GM19395 (cell line): ENCODE measurements around the gene SRGAP3.

Source experiments
- ATAC-seq: cut with Tn5 transposase; IDR thresholded peaks from one replicate; pipeline ENCODE4 v1.9.1; 2021; ENCODE audit warnings: mild to moderate bottlenecking, moderate library complexity; ENCODE audit not compliant: unreplicated experiment

The SRGAP3 gene

DNA sequence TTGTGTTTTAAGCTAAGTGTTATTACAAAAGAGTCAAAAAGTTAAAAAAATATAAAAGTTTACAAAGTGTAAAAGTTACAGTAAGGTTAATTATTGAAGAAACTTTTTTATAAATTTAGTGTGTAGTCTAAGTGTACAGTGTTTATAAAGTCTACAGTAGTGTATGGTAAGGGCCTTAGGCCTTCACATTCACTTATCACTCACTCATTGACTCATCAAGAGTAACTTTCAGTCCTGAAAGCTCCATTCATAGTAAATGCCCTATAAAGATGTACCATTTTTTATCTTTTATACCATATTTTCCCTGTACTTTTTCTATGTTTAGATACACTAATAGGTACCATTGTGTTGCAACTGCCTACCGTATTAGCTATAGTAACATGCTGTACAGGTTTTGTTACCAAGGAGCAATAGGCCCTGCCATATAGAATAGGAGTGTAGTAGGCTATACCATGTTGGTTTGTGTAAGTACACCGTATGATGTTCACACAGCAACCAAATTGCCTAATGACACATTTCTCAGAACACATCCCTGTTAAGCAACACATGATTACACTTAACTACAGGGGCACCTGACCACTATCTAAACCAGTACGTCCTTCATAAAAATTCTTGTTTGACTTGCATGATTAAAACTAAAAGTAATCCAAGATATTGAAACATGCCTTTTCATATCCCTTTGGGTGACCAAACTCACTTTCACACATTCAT, 303.4 kb downstream of the SRGAP3 start:
- ATAC-seq = no peak

DNA sequence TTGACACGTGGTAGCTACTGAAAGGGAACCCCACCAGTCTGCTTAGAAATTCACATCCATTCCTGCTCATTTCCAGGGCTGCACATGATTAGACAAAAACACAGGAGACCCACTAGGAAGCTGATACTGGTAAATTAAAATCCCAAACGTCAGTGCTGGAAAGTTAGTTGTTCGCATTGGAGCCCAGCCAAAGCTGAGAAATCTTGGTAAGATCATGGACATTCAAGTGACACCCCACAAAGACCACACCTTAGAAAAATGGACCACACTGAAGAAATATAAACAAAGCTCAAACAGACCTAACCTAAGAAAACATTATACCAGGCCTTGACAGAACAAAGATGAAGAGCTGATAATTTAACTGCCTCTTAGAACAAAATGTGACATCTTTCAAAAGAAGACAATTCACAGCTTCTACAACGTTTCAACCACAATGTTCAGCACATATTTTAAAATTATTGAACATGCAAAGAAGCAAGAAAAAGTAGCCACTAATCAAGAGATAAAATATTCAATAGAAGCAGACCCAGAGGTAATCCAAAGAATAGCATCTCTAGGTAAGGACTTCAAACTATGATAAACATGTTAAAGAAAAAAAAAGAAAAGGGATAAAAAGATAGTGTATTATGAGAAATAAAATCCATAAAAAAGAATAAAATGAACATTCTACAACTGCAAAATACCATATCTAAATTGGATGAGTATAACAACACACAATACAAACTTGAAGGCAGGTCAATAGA, 306.5 kb downstream of the SRGAP3 start:
- ATAC-seq = no peak

DNA sequence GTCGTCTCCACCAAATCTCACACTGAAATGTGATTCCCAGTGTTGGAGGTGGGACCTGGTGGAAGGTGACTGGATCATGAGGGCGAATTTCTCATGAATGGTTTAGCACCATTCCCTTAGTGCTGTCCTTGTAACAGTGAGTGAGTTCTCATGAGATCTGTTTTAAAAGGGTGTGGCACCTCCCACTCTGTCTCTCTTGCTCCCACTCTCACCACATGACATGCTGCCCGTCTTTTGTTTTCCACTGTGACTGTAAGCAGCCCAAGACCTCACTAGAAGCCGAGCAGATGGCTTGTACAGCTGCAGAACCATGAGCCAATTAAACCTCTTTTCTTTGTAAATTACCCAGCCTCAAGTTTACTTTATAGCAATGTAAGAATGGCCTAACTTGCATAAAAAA, 307.3 kb downstream of the SRGAP3 start:
- no peak for ATAC-seq

DNA sequence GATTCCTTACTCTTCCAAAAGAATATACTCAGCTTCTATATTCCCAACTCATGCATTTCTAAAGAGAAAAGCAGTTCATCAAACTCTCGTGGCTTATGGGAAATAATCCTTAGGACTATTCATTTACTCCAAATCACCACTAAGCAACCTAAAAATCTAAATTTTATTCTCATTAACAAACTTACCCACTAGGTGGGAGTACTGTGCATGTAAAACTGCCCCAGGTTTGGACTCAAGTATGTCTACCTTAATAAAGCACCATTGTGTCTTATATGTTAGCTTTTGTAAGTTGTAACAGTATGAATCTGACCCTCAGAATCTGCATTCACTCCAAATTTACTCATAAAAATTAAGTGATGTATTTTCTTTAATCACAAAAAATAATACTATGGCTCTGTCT, 311.4 kb downstream of the SRGAP3 start:
- peak; percentile 70 for ATAC-seq

DNA sequence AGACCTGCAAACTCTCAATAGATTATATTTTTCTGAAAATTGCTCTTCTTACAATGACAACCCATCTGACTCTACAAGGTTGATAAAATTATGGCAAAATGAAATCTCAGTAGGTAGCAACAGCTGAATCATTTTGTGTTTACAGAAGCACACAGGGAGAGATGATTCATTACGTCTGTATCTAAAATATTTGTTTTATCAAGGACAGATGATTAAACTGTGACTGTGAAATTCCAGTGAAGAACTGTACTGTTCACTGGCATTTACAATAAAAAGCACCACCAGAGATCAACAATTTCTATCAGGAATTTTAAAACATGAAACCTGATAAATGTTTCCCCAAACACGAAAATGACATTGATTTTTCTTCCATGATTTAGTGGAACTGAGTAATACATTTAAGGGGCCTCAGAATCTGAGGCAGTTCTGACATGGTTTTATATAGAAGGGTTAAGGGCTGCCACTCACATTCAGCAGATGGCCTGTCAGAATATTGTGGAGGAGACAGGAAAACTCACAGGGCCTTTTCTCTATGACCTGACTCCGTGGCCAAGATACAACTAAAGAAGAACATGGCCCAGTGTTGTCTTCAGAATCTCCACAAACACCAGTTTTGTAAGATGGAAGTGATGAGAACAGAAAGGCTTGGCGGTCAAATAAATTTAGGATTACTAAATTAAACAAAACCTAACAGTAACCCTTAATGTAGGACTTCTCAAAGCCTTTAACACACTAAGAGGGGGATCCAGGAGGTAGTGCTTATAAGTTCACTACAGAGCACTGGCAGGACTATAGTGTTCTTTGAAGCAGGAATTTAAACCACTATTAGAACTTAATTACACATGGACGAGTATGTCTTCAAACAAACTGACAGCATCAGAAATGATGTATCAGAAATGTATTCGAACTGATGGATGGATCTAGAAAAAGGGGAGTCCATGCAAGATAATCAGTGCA, 312.1 kb downstream of the SRGAP3 start:
- no peak for ATAC-seq

DNA sequence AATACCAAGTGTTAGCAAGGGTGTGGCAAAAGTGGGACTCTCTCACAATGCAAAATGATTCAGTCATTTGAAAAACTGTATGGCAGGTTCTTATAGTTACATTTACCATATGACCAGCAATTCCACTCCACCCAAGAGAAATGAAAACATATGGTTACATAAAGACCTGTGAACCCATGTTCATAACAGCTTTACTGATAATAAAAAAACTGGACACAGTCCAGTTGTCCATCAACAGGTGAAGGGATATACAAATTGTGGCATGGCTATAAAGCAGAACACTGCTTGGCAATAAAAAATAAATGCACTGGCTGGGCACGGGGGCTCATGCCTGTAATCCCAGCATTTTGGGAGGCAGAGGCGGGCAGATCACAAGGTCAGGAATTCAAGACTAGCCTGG, 316.9 kb downstream of the SRGAP3 start:
- ATAC-seq = no peak

DNA sequence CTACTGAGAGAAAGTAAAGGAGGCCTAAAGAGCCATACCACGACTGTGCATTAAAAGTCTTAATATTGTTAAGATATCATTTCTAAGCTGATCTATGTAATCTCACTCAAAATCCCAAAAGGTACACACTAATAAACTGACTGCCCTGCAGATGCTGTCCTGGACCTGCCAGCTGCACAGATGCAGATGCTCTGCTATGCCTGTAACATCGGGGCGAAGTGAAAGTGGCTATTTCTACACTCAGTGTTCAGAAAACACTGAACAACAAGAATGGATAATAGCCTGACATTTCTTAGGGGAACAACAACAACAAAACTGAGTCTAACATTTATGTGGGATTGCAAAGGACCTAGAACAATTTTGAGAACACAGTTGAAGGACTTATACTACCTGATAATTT, 318.1 kb downstream of the SRGAP3 start:
- ATAC-seq = no peak
